ENCODE results near the gene PTGFR.

The PTGFR gene

GRCh38 chr1:78522136-78522535 is 31.4 kb downstream of the PTGFR start:
- no peak for DNase-seq

GRCh38 chr1:78526496-78526895 is 35.7 kb downstream of the PTGFR start:
- DNase-seq: no peak

- DNase-seq: peak; percentile 47
These were observed 36.9 kb downstream of the PTGFR start for GRCh38 chr1:78527706-78528105.

- DNase-seq: no peak
These were observed 42.8 kb downstream of the PTGFR start for GRCh38 chr1:78533527-78533926.

- no peak for DNase-seq
These were observed 44.5 kb downstream of the PTGFR start for GRCh38 chr1:78535286-78535685.

GRCh38 chr1:78536427-78536826 is 45.7 kb downstream of the PTGFR start:
- peak; percentile 34 for DNase-seq

- DNase-seq: no peak
These were observed 49.3 kb downstream of the PTGFR start for GRCh38 chr1:78540048-78540447.

GRCh38 chr1:78541479-78541878 is 50.7 kb downstream of the PTGFR start:
- DNase-seq: no peak

- no peak for DNase-seq
These were observed 53.3 kb downstream of the PTGFR start for GRCh38 chr1:78543941-78544643.

GRCh38 chr1:78547081-78547480 is 56.3 kb downstream of the PTGFR start:
- no peak for DNase-seq

GRCh38 chr1:78549331-78549730 is 58.6 kb downstream of the PTGFR start:
- DNase-seq: no peak

GRCh38 chr1:78549891-78550290 is 59.1 kb downstream of the PTGFR start:
- DNase-seq: no peak

GRCh38 chr1:78553859-78554258 is 63.1 kb downstream of the PTGFR start:
- no peak for DNase-seq

GRCh38 chr1:78554840-78555239 is 64.1 kb downstream of the PTGFR start:
- DNase-seq: no peak

- DNase-seq: no peak
These were observed 68.9 kb downstream of the PTGFR start for GRCh38 chr1:78559680-78560079.

- DNase-seq: no peak
These were observed 70.0 kb downstream of the PTGFR start for GRCh38 chr1:78560811-78561210.

GRCh38 chr1:78561856-78562255 is 71.1 kb downstream of the PTGFR start:
- no peak for DNase-seq

- no peak for DNase-seq
These were observed 74.6 kb downstream of the PTGFR start for GRCh38 chr1:78565393-78565792.

GRCh38 chr1:78570539-78570938 is 79.8 kb downstream of the PTGFR start:
- no peak for DNase-seq

GRCh38 chr1:78577257-78578100 is 86.7 kb downstream of the PTGFR start:
- no peak for DNase-seq

- peak; percentile 7 for DNase-seq
These were observed 95.8 kb downstream of the PTGFR start for GRCh38 chr1:78586572-78586971.

GRCh38 chr1:78587211-78587610 is 96.4 kb downstream of the PTGFR start:
- DNase-seq: no peak

Data from NCI-H226 (cell line).